ENCODE measurements around the gene TBC1D16.

DNA sequence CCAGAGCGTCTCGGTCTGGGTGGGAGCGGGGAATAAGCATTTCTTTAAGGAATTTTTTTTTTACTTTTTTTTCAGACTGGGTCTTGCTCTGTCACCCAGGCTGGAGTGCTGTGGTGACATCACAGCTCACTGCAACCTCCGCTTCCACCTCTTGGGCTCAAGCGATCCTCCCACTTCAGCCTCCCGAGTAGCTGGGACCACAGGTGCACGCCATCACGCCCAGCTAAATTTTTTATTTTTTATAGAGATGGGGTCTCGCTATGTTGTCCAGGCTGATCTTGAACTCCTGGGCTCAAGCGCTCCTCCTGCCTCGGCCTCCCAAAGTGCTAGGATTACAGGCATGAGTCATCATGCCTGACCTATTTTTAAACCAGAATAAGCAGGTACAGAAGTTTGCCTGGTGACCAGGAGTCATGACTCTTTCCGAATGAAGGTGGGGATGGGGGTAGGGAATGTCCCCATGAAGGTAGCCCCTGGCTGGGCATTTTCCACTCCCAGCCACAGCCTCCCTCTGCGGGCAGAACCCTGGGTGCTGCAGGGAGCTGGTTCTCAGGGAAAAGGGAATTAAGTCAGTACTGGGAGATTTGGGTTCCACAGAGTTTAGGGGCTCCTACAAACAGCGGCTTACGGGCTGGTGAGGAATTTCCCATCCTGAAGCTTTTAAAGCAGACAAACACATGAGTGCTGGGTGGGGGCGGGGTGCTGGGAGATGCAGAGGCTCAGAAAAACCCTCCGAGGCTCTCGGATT lies 48.3 kb downstream of the TBC1D16 start:
- TF ChIP-seq, protein P1, sequence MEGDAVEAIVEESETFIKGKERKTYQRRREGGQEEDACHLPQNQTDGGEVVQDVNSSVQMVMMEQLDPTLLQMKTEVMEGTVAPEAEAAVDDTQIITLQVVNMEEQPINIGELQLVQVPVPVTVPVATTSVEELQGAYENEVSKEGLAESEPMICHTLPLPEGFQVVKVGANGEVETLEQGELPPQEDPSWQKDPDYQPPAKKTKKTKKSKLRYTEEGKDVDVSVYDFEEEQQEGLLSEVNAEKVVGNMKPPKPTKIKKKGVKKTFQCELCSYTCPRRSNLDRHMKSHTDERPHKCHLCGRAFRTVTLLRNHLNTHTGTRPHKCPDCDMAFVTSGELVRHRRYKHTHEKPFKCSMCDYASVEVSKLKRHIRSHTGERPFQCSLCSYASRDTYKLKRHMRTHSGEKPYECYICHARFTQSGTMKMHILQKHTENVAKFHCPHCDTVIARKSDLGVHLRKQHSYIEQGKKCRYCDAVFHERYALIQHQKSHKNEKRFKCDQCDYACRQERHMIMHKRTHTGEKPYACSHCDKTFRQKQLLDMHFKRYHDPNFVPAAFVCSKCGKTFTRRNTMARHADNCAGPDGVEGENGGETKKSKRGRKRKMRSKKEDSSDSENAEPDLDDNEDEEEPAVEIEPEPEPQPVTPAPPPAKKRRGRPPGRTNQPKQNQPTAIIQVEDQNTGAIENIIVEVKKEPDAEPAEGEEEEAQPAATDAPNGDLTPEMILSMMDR (conservative IDR thresholded peaks at IDR 0.05 in 1 of 2, IDR thresholded peaks at IDR 0.05 in 1 of 2; ENCODE audit: low read depth in 1 of 2, low read length in 2 of 2) = no peak
- no peak for TF ChIP-seq EZH2 (IDR thresholded peaks at IDR 0.05; ENCODE audit: low read length, missing control alignments)
